ENCODE data around the gene HCST.
"Not testable (repeated sequence)": the region's sequence is repeated elsewhere in the genome, so short reads cannot be mapped to it uniquely, and the experiment has no call there.

HCST gene

DNA sequence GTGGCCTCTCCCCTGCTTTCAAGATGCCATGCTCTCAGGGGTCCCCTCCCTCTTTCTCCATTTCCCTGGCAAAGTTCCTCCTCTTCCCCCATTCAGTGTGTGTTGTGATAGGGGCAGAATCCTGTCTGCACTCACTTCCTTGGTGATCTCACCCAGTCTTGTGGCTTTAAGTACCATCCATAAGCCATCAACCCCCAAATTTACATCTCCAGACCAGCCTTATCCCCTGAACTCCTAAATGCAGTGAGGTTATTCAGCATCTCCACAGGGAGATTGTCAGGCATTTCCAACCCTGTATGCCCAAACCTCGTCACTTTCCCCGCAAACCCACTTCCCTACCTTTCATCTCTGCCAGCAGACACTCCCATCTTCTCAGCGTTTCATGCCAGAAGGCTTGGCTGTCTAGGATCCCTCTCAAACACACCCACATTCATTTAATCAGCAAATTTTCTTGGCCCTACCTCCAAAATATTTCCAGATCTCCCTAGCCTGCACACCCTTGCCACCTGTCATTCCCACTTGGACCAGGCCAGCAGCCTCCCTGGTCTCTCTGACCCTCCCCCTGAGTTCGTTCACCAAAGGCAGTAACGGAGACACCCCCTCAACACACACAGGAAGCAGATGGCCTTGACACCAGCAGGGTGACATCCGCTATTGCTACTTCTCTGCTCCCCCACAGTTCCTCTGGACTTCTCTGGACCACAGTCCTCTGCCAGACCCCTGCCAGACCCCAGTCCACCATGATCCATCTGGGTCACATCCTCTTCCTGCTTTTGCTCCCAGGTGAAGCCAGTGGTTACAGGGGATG is at the start of gene HCST:
HCST (plus strand) TSS at position 676 of the 808 bp plus-strand sequence; CDS start at position 741, 65 bp downstream.
- DNase-seq (ENCODE audit: low read depth in 2 of 2, low spot score in 1 of 2): no peak

- no peak for DNase-seq (ENCODE audit: low read depth in 2 of 2, low spot score in 1 of 2)
These were observed 49.1 kb upstream of the HCST start for GRCh38 chr19:35853038-35853756.

DNA sequence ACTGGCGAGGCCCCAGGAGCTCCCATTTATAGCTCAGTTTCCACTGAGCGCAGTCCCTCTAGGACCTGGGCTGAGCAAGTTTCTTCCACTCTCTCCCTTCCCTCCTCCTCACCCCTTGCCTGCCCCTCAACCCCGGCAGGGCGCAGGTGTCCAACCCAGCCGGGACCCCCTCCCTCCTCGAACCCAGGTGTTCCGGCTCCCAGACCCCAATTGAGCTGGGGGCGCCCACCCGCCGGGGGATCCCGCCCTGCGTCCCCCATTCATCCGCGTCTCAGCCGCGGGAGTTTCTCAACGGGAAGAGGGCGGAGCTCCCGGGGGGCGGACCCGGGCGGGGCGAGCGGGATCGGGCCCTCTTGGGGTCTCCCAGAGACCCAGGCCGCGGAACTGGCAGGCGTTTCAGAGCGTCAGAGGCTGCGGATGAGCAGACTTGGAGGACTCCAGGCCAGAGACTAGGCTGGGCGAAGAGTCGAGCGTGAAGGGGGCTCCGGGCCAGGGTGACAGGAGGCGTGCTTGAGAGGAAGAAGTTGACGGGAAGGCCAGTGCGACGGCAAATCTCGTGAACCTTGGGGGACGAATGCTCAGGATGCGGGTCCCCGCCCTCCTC is 45.7 kb upstream of the HCST start, which contains the start of gene KIRREL2:
KIRREL2 (plus strand) TSS at position 366 of the 604 bp plus-strand sequence; CDS start at position 575, 209 bp downstream.
- DNase-seq (ENCODE audit: low read depth in 2 of 2, low spot score in 1 of 2): no peak

DNA sequence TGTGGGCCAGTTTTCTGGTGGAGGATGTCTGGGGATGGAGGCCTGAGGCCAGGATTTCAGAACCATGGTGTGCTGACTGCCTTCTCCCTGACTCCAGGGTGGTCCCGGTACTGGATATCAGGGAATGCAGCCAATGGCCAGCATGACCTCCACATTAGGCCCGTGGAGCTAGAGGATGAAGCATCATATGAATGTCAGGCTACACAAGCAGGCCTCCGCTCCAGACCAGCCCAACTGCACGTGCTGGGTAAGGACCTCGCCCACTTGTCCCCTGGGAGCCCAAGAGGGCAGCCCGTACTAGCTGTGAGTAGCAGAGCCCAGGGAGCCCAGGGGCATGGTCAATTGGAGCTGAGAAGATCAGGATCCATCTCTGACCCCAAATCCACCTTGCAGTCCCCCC is 44.0 kb upstream of the HCST start:
- no peak for DNase-seq (ENCODE audit: low read depth in 2 of 2, low spot score in 1 of 2)

DNA sequence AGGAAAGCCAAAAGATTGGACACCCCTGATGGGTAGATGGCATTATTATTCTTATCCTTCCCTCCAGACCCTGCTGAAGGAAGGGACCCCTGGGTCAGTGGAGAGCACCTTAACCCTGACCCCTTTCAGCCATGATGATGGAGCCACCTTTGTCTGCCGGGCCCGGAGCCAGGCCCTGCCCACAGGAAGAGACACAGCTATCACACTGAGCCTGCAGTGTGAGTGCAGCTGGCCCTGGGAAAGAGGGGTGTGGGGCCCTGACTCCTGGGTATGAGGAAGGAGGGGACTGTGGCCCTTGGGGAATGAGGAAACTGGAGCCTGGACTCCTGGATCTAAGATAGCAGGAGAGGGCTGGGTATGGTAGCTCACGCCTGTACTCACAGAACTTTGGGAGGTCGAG is 42.9 kb upstream of the HCST start:
- DNase-seq (ENCODE audit: low read depth in 2 of 2, low spot score in 1 of 2): no peak

DNA sequence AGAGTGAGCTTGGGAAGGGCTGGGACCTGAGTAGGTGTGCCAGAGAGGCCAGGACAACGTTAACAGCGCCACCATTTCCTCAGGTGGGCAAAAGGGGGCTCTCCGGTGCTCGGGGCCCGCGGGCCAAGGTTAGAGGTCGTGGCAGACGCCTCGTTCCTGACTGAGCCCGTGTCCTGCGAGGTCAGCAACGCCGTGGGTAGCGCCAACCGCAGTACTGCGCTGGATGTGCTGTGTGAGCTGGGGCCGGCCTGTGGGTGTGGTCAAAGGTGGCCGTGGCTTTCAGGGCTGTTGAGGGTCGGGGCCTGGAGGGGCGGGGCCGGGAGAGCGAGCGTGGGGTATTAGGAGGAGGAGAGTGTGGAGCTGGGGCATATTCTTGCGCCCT is 41.9 kb upstream of the HCST start:
- DNase-seq (ENCODE audit: low read depth in 2 of 2, low spot score in 1 of 2): no peak

GRCh38 chr19:35860818-35861639 is 41.3 kb upstream of the HCST start:
- DNase-seq (ENCODE audit: low read depth in 2 of 2, low spot score in 1 of 2): no peak

- no peak for DNase-seq (ENCODE audit: low read depth in 2 of 2, low spot score in 1 of 2)
These were observed 40.6 kb upstream of the HCST start for GRCh38 chr19:35861640-35862160.

DNA sequence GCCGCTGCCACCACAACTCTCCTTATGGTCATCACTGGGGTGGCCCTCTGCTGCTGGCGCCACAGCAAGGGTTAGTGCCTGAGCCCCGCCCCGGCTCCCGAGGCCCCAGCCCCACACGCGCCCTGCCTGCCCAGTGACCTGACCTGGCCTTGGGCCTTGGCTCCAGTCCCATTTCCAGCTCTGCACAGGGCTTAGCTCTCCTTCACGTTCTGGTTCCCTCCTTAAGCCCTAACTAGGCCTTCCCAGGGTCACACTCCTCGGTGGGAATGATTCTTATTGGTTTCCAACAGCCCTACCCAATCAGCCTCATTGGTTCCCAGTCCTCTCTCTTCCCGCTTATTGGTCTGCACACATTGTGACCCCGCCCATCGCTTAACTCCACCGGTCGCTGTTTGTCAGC is 39.8 kb upstream of the HCST start:
- DNase-seq (ENCODE audit: low read depth in 2 of 2, low spot score in 1 of 2): no peak

- no peak for DNase-seq (ENCODE audit: low read depth in 2 of 2, low spot score in 1 of 2)
These were observed 39.3 kb upstream of the HCST start for GRCh38 chr19:35863018-35863417.

GRCh38 chr19:35868172-35868822 is 34.0 kb upstream of the HCST start, which contains the start of gene APLP1:
Gene APLP1 (plus strand): TSS chr19:35868574. CDS start chr19:35868637, 63 bp downstream.
- DNase-seq (ENCODE audit: low read depth in 2 of 2, low spot score in 1 of 2): no peak

DNA sequence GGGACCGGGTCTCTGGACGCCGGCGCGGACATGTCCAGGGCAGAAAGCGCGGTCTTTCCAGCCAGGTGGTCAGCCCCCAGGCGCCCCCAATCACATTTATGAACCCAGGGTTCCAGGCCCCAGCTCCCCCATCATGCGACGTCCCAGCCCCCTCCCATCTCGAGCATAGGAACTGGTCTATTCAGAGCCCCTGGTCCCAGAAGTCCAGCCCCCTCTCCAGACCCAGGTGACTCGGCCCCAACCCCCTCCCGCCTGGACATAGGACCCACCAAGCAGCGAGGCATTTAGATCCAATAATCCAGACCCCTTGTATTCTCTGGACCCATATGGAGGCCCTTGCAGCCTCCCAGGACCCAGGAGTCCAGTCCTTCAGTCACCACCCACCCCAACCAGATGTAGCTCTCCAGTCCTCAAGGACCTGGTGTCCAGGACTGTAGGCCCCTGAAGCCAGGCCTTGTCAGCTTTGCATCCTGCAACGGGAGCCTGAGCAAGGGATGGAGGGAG is 33.5 kb upstream of the HCST start:
- no peak for DNase-seq (ENCODE audit: low read depth in 2 of 2, low spot score in 1 of 2)

GRCh38 chr19:35869327-35870123 is 32.8 kb upstream of the HCST start:
- no peak for DNase-seq (ENCODE audit: low read depth in 2 of 2, low spot score in 1 of 2)

- DNase-seq (ENCODE audit: low read depth in 2 of 2, low spot score in 1 of 2): not testable (repeated sequence)
These were observed 32.1 kb upstream of the HCST start for GRCh38 chr19:35870124-35870736.

GRCh38 chr19:35870798-35871197 is 31.5 kb upstream of the HCST start:
- no peak for DNase-seq (ENCODE audit: low read depth in 2 of 2, low spot score in 1 of 2)

- no peak for DNase-seq (ENCODE audit: low read depth in 2 of 2, low spot score in 1 of 2)
These were observed 30.7 kb upstream of the HCST start for GRCh38 chr19:35871611-35872010.

GRCh38 chr19:35872180-35872579 is 30.1 kb upstream of the HCST start:
- no peak for DNase-seq (ENCODE audit: low read depth in 2 of 2, low spot score in 1 of 2)

- DNase-seq (ENCODE audit: low read depth in 2 of 2, low spot score in 1 of 2): no peak
These were observed 27.9 kb upstream of the HCST start for GRCh38 chr19:35874392-35874930.

GRCh38 chr19:35879068-35879467 is 23.3 kb upstream of the HCST start:
- no peak for DNase-seq (ENCODE audit: low read depth in 2 of 2, low spot score in 1 of 2)

Measured in stimulated activated CD8-positive, alpha-beta memory T cell treated with anti-CD3 and anti-CD28 coated beads, Interleukin-4, amount 100 ng/mL, for 1 hour (primary cell).